GM23338 (cell line): Measurements from ENCODE around the gene CCDC124. TPM values are rescaled to one million over a fixed set of nuclear protein-coding genes. Genes with fewer than 3 reads are reported as not detected.
A peak's percentile ranks its signal among the peaks of the same experiment; 100 is the strongest.

Experiments used
- ATAC-seq: fragments of 200-7000 bp; cut with Tn5 transposase; 3 replicates; pipeline ENCODE4 v1.9.1; 2020
- DNase-seq: peaks from one replicate; pipeline ENCODE4 v3.0.0-alpha.2; 2015; ENCODE audit warnings: low spot score
- H2AFZ ChIP-seq: fragments of 200-600 bp; sonication (generic); 2 replicates; pipeline ENCODE4 v1.8.0; 2016; ENCODE audit warnings: antibody characterized with exemption, mild to moderate bottlenecking, moderate library complexity
- H3F3A ChIP-seq: fragments of 200-600 bp; sonication (generic); replicated peaks from 2 replicates; pipeline ENCODE4 v1.8.0; 2017; ENCODE audit warnings: antibody characterized with exemption, mixed run types, low read depth
- H3K27ac ChIP-seq: fragments of 200-600 bp; sonication (generic); 2 replicates; pipeline ENCODE4 v1.6.1; 2016; ENCODE audit warnings: low read depth
- H3K27me3 ChIP-seq: fragments of 200-600 bp; sonication (generic); 2 replicates; pipeline ENCODE4 v1.8.0; 2016; ENCODE audit warnings: mild to moderate bottlenecking, mixed run types, moderate library complexity; ENCODE audit not compliant: insufficient read depth
- H3K36me3 ChIP-seq: fragments of 200-600 bp; sonication (generic); 2 replicates; pipeline ENCODE4 v1.8.0; 2016; ENCODE audit warnings: mild to moderate bottlenecking; ENCODE audit not compliant: insufficient read depth
- H3K4me1 ChIP-seq: fragments of 200-600 bp; sonication (generic); 2 replicates; pipeline ENCODE4 v1.8.0; 2016; ENCODE audit warnings: mild to moderate bottlenecking, moderate library complexity; ENCODE audit not compliant: insufficient read depth
- H3K4me2 ChIP-seq: fragments of 200-600 bp; sonication (generic); 2 replicates; pipeline ENCODE4 v1.7.1; 2017; ENCODE audit warnings: mixed run types
- H3K4me3 ChIP-seq: fragments of 200-600 bp; sonication (generic); 2 replicates; pipeline ENCODE4 v1.6.1; 2016; ENCODE audit warnings: mixed run types
- H3K79me2 ChIP-seq: fragments of 200-600 bp; sonication (generic); replicated peaks from 2 replicates; pipeline ENCODE4 v1.8.0; 2017; ENCODE audit warnings: mild to moderate bottlenecking; ENCODE audit not compliant: insufficient read depth
- H3K9me2 ChIP-seq: fragments of 200-600 bp; sonication (generic); 2 replicates; pipeline ENCODE4 v1.8.0; 2017; ENCODE audit not compliant: insufficient read depth
- H4K20me1 ChIP-seq: fragments of 200-600 bp; sonication (generic); replicated peaks from 2 replicates; pipeline ENCODE4 v1.8.0; 2017; ENCODE audit warnings: mild to moderate bottlenecking; ENCODE audit not compliant: insufficient read depth
- H3K27ac Mint-ChIP-seq: 2 replicates; pipeline ENCODE4 v1.8.0; 2020; ENCODE audit warnings: inconsistent platforms, mild to moderate bottlenecking, moderate library complexity, mixed read lengths
- H3K27me3 Mint-ChIP-seq: 3 replicates; pipeline ENCODE4 v1.8.0; 2022; ENCODE audit warnings: low read depth, mild to moderate bottlenecking, moderate library complexity, mixed read lengths, inconsistent platforms; ENCODE audit not compliant: insufficient read depth, poor library complexity
- H3K36me3 Mint-ChIP-seq: 3 replicates; pipeline ENCODE4 v1.8.0; 2021; ENCODE audit warnings: low read depth, mild to moderate bottlenecking, inconsistent platforms, moderate library complexity, mixed read lengths
- H3K4me1 Mint-ChIP-seq: 3 replicates; pipeline ENCODE4 v1.8.0; 2020; ENCODE audit warnings: mild to moderate bottlenecking, inconsistent platforms, mixed read lengths
- H3K4me3 Mint-ChIP-seq: 3 replicates; pipeline ENCODE4 v1.8.0; 2021; ENCODE audit warnings: moderate library complexity, mild to moderate bottlenecking, inconsistent platforms, mixed read lengths
- H3K9me3 Mint-ChIP-seq: 3 replicates; pipeline ENCODE4 v1.8.0; 2020; ENCODE audit warnings: moderate library complexity, mild to moderate bottlenecking, inconsistent platforms, mixed read lengths
- CREB1 ChIP-seq: fragments of 250-450 bp; sonication (Bioruptor Pico); IDR thresholded peaks from 2 replicates; pipeline ENCODE4 v1.5.0; 2020; ENCODE audit warnings: low read depth, mild to moderate bottlenecking, moderate library complexity
- POLR2AphosphoS5 ChIP-seq: IDR thresholded peaks from 2 replicates; pipeline ENCODE4 v1.6.1; 2016; ENCODE audit warnings: antibody characterized with exemption, low read depth
- STAT1 ChIP-seq: IDR thresholded peaks from one replicate; pipeline ENCODE4 v1.6.1; 2016; ENCODE audit warnings: antibody characterized with exemption; ENCODE audit not compliant: unreplicated experiment
- ZNF114 ChIP-seq: fragments of 250-450 bp; sonication (Bioruptor Pico); IDR thresholded peaks from 2 replicates; pipeline ENCODE4 v1.5.0; 2020; ENCODE audit warnings: mild to moderate bottlenecking, moderate library complexity
- ZNF331 ChIP-seq: fragments of 250-450 bp; sonication (Bioruptor Pico); IDR thresholded peaks from 2 replicates; pipeline ENCODE4 v1.5.0; 2020; ENCODE audit warnings: low read depth, mild to moderate bottlenecking, moderate library complexity
- polyA plus RNA-seq: library from polyadenylated mRNA; unstranded; fragments of >200 nt; fragmentation: Nextera tagmentation; extraction: Ambion mirVana; gene quantifications from 2 replicates; pipeline ENCODE4 v1.2.1, GENCODE V29; 2016
- total RNA-seq: library from RNA; depleted of rRNA; stranded (reverse); fragments of >200 nt; shearing (Covaris generic); gene quantifications from 2 replicates; pipeline ENCODE4 v1.2.3, GENCODE V29; 2014
- TF ChIP-seq, protein P1 (sequence below), 2 experiments: fragments of 200-600 bp in 1 of 2; sonication (generic) in 1 of 2; conservative IDR thresholded peaks; 2 replicates each; pipeline versions ENCODE4 v1.5.1 to v1.6.1; 2016 to 2017; ENCODE audit warnings: antibody characterized with exemption in 2 of 2, low read depth in 2 of 2, mild to moderate bottlenecking in 2 of 2, moderate library complexity in 1 of 2
- TF ChIP-seq, protein P2 (sequence below): fragments of 250-450 bp; sonication (Bioruptor Pico); IDR thresholded peaks from 2 replicates; pipeline ENCODE4 v1.5.0; 2020; ENCODE audit warnings: mild to moderate bottlenecking, moderate library complexity

CCDC124 gene
- total and polyA plus RNA-seq, 2 experiments from 2014 or later: 56.0 to 182 TPM

DNA sequence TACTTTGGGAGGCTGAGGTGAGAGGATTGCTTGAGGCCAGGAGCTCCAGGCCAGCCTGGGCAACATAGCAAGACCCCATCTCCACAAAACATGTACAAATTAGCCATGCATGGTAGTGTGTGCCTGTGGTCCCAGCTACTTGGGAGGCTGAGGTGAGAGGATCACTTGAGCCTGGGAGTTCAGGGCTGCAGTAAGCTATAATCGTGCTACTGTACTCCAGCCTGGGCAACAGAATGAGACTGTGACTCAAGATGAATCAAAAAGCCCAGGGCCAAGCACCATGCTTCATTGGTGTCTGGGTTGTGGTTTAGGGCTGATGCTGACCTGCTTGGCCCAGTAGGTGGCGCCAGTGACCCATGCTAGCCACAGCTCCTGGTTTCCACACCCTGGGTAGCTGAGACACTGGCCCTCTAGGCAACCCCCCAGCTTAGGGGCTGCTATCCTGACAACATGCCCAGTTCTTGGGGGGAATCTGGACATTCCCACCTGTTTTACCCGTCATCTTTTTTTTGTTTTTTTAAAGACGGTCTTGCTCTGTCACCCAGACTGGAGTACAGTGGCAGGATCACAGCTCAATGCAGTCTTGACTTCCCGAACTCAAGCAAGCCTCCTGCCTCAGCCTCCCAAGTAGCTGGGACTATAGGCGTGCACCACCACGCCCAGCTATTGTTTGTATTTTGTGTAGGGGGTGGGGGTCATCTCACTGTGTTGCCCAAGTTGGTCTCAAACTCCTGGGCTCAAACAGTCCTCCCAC, 5.5 kb downstream of the CCDC124 start:
- H3K27me3 ChIP-seq: no peaks in the 10 kb centered on the region
- no peak overlapping the region for H3K4me3 Mint-ChIP-seq
- peaks cover 9% of the 10 kb centered on the region for H3K27me3 Mint-ChIP-seq
- no peaks in the 10 kb centered on the region for H3K9me3 Mint-ChIP-seq
- no peak overlapping the region for H2AFZ ChIP-seq
- peaks cover 9% of the 10 kb centered on the region; the same call in 1 of the 2 replicates for H3F3A ChIP-seq
- no peak overlapping the region for H3K27ac ChIP-seq
- no peak overlapping the region for H3K27ac Mint-ChIP-seq
- no peaks in the 10 kb centered on the region for H3K9me2 ChIP-seq
- H3K36me3 Mint-ChIP-seq: peaks cover 14% of the 10 kb centered on the region; the same call in 2 of the 3 replicates
- TF ChIP-seq, protein P1, sequence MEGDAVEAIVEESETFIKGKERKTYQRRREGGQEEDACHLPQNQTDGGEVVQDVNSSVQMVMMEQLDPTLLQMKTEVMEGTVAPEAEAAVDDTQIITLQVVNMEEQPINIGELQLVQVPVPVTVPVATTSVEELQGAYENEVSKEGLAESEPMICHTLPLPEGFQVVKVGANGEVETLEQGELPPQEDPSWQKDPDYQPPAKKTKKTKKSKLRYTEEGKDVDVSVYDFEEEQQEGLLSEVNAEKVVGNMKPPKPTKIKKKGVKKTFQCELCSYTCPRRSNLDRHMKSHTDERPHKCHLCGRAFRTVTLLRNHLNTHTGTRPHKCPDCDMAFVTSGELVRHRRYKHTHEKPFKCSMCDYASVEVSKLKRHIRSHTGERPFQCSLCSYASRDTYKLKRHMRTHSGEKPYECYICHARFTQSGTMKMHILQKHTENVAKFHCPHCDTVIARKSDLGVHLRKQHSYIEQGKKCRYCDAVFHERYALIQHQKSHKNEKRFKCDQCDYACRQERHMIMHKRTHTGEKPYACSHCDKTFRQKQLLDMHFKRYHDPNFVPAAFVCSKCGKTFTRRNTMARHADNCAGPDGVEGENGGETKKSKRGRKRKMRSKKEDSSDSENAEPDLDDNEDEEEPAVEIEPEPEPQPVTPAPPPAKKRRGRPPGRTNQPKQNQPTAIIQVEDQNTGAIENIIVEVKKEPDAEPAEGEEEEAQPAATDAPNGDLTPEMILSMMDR (conservative IDR thresholded peaks at IDR 0.05; ENCODE audit: low read depth in 2 of 2): peak; percentile 89 to 98
- TF ChIP-seq STAT1: no peak
- DNase-seq: peak; percentile 82
- peaks cover 12% of the 10 kb centered on the region for H3K4me1 Mint-ChIP-seq
- H3K36me3 ChIP-seq: no peaks in the 10 kb centered on the region
- peaks cover 8% of the 10 kb centered on the region for H3K79me2 ChIP-seq
- 0 out of 2 replicates have a peak, but pooled peaks cover 3% of the 10 kb centered on the region for H4K20me1 ChIP-seq
- ATAC-seq: peak; percentile 63
- no peak overlapping the region for H3K4me2 ChIP-seq
- H3K4me3 ChIP-seq: no peak overlapping the region
- H3K4me1 ChIP-seq: no peaks in the 10 kb centered on the region

DNA sequence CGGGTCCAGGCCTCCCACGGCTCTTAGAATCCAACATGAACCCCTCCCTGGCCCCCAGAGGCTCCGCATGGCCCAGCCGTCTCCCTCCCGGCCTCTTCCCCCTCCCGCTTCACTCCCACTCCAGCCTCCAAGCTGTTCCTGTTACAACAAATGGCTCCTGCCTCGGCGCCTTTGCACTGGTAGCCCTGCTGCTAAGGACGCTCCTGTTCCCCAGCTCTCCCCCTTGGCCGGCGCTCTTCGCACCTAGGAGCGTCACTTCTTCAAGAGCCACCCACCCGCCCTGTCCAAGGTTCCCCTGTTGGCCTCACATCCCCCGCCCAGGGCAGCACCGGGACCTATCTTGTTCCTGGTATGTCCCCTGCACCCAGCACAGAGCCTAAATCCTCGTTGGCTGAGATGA, 9.4 kb downstream of the CCDC124 start:
- peak overlapping the region; percentile 81; the same call in 1 of the 2 replicates for H3K27ac Mint-ChIP-seq

DNA sequence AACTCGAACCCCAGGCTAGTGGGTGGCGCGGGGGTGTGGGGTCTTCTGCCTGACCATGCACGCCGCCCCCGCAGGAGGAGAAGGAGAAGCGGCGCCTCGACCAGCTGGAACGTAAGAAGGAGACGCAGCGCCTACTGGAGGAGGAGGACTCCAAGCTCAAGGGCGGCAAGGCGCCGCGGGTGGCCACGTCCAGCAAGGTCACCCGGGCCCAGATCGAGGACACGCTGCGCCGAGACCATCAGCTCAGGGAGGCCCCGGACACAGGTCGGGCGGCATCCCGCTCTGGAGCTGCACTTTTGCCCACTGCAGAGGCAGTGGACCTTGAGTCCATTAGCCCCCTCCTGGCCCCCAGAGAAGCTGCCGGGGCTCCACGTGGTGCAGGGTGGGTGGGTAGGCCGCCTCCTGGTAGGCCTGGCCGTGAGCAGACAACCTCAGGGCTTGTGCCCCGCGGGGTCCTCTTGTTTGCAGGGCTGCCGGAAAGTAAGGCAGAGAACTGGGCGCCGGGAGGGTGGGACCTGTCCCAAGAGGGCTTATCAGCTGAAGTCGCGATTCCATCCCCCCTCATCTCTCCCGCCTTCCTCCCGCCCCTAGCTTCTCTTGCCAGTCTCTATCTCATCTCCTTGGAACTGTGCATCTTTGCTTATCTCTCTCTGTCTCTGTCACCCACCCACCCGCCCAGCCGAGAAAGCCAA, 9.9 kb downstream of the CCDC124 start:
- Histone ChIP-seq H3K36me3 (no peaks in the 10 kb centered on the region), H3K4me3 (peak overlapping the region; percentile 69), H4K20me1 (0 out of 2 replicates have a peak, but pooled peaks cover 3% of the 10 kb centered on the region), H3K27ac (0 out of 2 replicates have a peak overlapping the region, but pooled peaks have one; percentile 69), H3K79me2 (no peaks in the 10 kb centered on the region), H3K27me3 (no peaks in the 10 kb centered on the region), H3K4me1 (0 out of 2 replicates have a peak, but pooled peaks cover 7% of the 10 kb centered on the region), H3K4me2 (peak overlapping the region; percentile 90), H3K9me2 (no peaks in the 10 kb centered on the region), H2AFZ (no peak overlapping the region), H3F3A (peaks cover 4% of the 10 kb centered on the region; the same call in 1 of the 2 replicates)
- H3K4me1 Mint-ChIP-seq: peaks cover 18% of the 10 kb centered on the region
- peak overlapping the region; percentile 78 for H3K4me3 Mint-ChIP-seq
- H3K27me3 Mint-ChIP-seq: peaks cover 22% of the 10 kb centered on the region
- DNase-seq: peak; percentile 85
- peak; percentile 25 for ATAC-seq
- peaks cover 14% of the 10 kb centered on the region for H3K36me3 Mint-ChIP-seq
- peak overlapping the region; percentile 81 for H3K27ac Mint-ChIP-seq
- H3K9me3 Mint-ChIP-seq: no peaks in the 10 kb centered on the region
- TF ChIP-seq POLR2AphosphoS5: peak; percentile 34
- TF ChIP-seq, protein P2, sequence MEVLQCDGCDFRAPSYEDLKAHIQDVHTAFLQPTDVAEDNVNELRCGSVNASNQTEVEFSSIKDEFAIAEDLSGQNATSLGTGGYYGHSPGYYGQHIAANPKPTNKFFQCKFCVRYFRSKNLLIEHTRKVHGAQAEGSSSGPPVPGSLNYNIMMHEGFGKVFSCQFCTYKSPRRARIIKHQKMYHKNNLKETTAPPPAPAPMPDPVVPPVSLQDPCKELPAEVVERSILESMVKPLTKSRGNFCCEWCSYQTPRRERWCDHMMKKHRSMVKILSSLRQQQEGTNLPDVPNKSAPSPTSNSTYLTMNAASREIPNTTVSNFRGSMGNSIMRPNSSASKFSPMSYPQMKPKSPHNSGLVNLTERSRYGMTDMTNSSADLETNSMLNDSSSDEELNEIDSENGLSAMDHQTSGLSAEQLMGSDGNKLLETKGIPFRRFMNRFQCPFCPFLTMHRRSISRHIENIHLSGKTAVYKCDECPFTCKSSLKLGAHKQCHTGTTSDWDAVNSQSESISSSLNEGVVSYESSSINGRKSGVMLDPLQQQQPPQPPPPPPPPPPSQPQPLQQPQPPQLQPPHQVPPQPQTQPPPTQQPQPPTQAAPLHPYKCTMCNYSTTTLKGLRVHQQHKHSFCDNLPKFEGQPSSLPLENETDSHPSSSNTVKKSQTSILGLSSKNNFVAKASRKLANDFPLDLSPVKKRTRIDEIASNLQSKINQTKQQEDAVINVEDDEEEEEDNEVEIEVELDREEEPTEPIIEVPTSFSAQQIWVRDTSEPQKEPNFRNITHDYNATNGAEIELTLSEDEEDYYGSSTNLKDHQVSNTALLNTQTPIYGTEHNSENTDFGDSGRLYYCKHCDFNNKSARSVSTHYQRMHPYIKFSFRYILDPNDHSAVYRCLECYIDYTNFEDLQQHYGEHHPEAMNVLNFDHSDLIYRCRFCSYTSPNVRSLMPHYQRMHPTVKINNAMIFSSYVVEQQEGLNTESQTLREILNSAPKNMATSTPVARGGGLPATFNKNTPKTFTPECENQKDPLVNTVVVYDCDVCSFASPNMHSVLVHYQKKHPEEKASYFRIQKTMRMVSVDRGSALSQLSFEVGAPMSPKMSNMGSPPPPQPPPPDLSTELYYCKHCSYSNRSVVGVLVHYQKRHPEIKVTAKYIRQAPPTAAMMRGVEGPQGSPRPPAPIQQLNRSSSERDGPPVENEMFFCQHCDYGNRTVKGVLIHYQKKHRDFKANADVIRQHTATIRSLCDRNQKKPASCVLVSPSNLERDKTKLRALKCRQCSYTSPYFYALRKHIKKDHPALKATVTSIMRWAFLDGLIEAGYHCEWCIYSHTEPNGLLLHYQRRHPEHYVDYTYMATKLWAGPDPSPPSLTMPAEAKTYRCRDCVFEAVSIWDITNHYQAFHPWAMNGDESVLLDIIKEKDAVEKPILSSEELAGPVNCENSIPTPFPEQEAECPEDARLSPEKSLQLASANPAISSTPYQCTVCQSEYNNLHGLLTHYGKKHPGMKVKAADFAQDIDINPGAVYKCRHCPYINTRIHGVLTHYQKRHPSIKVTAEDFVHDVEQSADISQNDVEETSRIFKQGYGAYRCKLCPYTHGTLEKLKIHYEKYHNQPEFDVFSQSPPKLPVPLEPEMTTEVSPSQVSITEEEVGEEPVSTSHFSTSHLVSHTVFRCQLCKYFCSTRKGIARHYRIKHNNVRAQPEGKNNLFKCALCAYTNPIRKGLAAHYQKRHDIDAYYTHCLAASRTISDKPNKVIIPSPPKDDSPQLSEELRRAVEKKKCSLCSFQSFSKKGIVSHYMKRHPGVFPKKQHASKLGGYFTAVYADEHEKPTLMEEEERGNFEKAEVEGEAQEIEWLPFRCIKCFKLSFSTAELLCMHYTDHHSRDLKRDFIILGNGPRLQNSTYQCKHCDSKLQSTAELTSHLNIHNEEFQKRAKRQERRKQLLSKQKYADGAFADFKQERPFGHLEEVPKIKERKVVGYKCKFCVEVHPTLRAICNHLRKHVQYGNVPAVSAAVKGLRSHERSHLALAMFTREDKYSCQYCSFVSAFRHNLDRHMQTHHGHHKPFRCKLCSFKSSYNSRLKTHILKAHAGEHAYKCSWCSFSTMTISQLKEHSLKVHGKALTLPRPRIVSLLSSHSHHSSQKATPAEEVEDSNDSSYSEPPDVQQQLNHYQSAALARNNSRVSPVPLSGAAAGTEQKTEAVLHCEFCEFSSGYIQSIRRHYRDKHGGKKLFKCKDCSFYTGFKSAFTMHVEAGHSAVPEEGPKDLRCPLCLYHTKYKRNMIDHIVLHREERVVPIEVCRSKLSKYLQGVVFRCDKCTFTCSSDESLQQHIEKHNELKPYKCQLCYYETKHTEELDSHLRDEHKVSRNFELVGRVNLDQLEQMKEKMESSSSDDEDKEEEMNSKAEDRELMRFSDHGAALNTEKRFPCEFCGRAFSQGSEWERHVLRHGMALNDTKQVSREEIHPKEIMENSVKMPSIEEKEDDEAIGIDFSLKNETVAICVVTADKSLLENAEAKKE (CRISPR knock-in tag): no peak

More for the DNA sequence above, 9.4 kb downstream of the CCDC124 start:
- H3K4me3 ChIP-seq: peak overlapping the region; percentile 69
- DNase-seq (peak; percentile 59), ATAC-seq (peak; percentile 20)
- no peak overlapping the region for H3K27ac ChIP-seq
- 0 out of 2 replicates have a peak, but pooled peaks cover 3% of the 10 kb centered on the region for H4K20me1 ChIP-seq
- peaks cover 14% of the 10 kb centered on the region for H3K4me1 Mint-ChIP-seq
- H2AFZ ChIP-seq: no peak overlapping the region
- no peaks in the 10 kb centered on the region for H3K36me3 ChIP-seq
- peaks cover 18% of the 10 kb centered on the region for H3K27me3 Mint-ChIP-seq
- 0 out of 2 replicates have a peak, but pooled peaks cover 4% of the 10 kb centered on the region for H3K4me1 ChIP-seq
- H3K4me3 Mint-ChIP-seq: peak overlapping the region; percentile 78
- H3F3A ChIP-seq: peaks cover 5% of the 10 kb centered on the region; the same call in 1 of the 2 replicates
- peaks cover 14% of the 10 kb centered on the region for H3K36me3 Mint-ChIP-seq
- no peaks in the 10 kb centered on the region for H3K9me3 Mint-ChIP-seq
- H3K4me2 ChIP-seq: peak overlapping the region; percentile 90
- no peaks in the 10 kb centered on the region for H3K9me2 ChIP-seq
- H3K79me2 ChIP-seq: no peaks in the 10 kb centered on the region
- TF ChIP-seq ZNF114 (CRISPR knock-in tag) (no peak), STAT1 (no peak), ZNF331 (no peak), CREB1 (CRISPR knock-in tag) (no peak)
- no peaks in the 10 kb centered on the region for H3K27me3 ChIP-seq
